ENCODE data around the gene ING5.

- no peak for TF ChIP-seq CTCF (IDR thresholded peaks at IDR 0.05)
- no peak for TF ChIP-seq POLR2AphosphoS5 (IDR thresholded peaks at IDR 0.05; ENCODE audit: insufficient read depth in 1 of 2, low read depth in 1 of 2)
- no peak for TF ChIP-seq POLR2A (IDR thresholded peaks at IDR 0.05)
These were observed 49.7 kb upstream of the ING5 start for GRCh38 chr2:241652142-241652541.

Measured in vagina (tissue), 2 donors.